Pancreas (tissue), 10 donors: ENCODE data around the gene TMEM81. TPM values are rescaled to one million over a fixed set of nuclear protein-coding genes. Genes with fewer than 3 reads are reported as not detected.
A peak's percentile ranks its signal among the peaks of the same experiment; 100 is the strongest.

Experiments
- ATAC-seq, 4 donors: fragments of 200-7000 bp; cut with Tn5 transposase; one replicate each; pipeline versions ENCODE4 v1.8.0 to v1.9.1; 2020; ENCODE audit warnings: mild to moderate bottlenecking in 4 of 4, moderate library complexity in 4 of 4
- DNase-seq, 6 donors: peaks; one replicate each; pipeline ENCODE4 v3.0.0-alpha.2; 2020
- FAIRE-seq: peaks from 2 replicates; lab custom pipeline; 2012; peaks lifted over from hg19 to GRCh38; lab: Jason Lieb, UNC
- H3K27ac ChIP-seq, 4 donors: fragments of 200-600 bp; sonication (generic); 1 replicate in 3 of 4; 2 replicates in 1 of 4; pipeline versions ENCODE4 v1.5.0 to v1.8.0; 2020
- H3K27me3 ChIP-seq, 4 donors: fragments of 200-600 bp; one replicate each; pipeline ENCODE4 v1.8.0; 2021
- H3K36me3 ChIP-seq, 3 donors: fragments of 200-600 bp; sonication (generic) in 1 of 3; one replicate each; pipeline versions ENCODE4 v1.5.0 to v1.8.0; 2020 to 2021
- H3K4me1 ChIP-seq, 3 donors: fragments of 200-600 bp; one replicate each; pipeline ENCODE4 v1.8.0; 2021
- H3K4me3 ChIP-seq, 4 donors: fragments of 200-600 bp; sonication (generic) in 2 of 4; one replicate each; pipeline versions ENCODE4 v1.5.0 to v1.8.0; 2020 to 2021
- H3K9me3 ChIP-seq, 4 donors: fragments of 200-600 bp; one replicate each; pipeline ENCODE4 v1.8.0; 2021
- WGBS, 2 donors: extraction: QIAGEN DNeasy Blood & Tissue Kit; methylation state at CpG; one replicate each; pipeline ENCODE4 v1.1.7; 2013; 5-methylcytosine and 5-hydroxymethylcytosine counted together
- intact Hi-C, 3 donors: fragments of 100-400 bp; cut with DNase I; formaldehyde crosslinking; loops; one replicate each; pipeline versions ENCODE4 v1.11.1 to v1.14.2; 2022
- polyA plus RNA-seq, 2 donors: library from polyadenylated mRNA; stranded (reverse); fragments of 200-250 nt; gene quantifications; one replicate each; pipeline ENCODE4 v1.2.3, GENCODE V29; 2013
- total RNA-seq, 6 donors: library from RNA; stranded (reverse); fragmentation: NEBNext Ultra II Directional in 4 of 6; extraction: Animal tissue kit (Norgen Biotek cat#: 25700) in 4 of 6; gene quantifications; one replicate each; pipeline versions ENCODE4 v1.2.1 to v1.2.4, GENCODE V29; 2021 to 2023
- TF ChIP-seq, protein P1 (sequence below), 4 donors: fragments of 200-600 bp; sonication (generic) in 3 of 4; IDR thresholded peaks; one replicate each; pipeline versions ENCODE4 v1.5.0 to v1.8.0; 2021; ENCODE audit warnings: antibody characterized with exemption in 4 of 4
- donor health status: healthy with polysubstance abuse.
- donor health status: DM: no; HTN: no; CAD: no; lungs with moderate emphysema.
- donor health status: DM: no; HTN: no; CAD: no.
- donor health status: control.
- donor health status: control.
- donor health status: Bipolar disorder and iron deficiency.
- donor health status: DM: yes; HTN: yes; CAD: no.
- donor health status: DM: no; HTN: no; CAD: no.
- donor health status: DM: no; HTN: no; CAD: no.
- donor health status: DM: yes; HTN: yes; CAD: no.

TMEM81 gene
- total and polyA plus RNA-seq, 8 donors, result 0.67 to 2.5 (median 1.2) TPM

- Histone ChIP-seq H3K36me3 (no peaks in the 10 kb centered on the region), H3K27me3 (no peaks in the 10 kb centered on the region)
These were observed 1.8 kb downstream of the TMEM81 start for GRCh38 chr1:205082431-205082830.

DNA sequence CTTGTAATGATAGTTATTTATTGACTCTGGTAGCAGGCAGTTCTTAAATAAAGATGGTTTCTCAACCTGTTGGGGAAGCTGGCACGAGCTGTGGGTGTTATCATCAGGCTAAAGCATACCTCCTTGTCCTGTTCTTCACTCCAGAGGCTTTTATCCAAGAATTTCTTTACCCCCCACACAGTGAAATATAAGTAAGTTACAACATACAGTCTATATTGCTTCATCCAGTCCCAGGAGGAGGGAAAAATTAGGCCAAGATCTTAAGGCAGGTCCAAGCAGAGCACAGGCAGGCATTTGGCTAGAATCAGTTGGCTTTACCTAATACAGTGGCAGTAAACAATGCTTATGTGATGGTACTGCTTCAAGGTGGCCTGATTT lies 6.3 kb downstream of the TMEM81 start:
- TF ChIP-seq, protein P1, sequence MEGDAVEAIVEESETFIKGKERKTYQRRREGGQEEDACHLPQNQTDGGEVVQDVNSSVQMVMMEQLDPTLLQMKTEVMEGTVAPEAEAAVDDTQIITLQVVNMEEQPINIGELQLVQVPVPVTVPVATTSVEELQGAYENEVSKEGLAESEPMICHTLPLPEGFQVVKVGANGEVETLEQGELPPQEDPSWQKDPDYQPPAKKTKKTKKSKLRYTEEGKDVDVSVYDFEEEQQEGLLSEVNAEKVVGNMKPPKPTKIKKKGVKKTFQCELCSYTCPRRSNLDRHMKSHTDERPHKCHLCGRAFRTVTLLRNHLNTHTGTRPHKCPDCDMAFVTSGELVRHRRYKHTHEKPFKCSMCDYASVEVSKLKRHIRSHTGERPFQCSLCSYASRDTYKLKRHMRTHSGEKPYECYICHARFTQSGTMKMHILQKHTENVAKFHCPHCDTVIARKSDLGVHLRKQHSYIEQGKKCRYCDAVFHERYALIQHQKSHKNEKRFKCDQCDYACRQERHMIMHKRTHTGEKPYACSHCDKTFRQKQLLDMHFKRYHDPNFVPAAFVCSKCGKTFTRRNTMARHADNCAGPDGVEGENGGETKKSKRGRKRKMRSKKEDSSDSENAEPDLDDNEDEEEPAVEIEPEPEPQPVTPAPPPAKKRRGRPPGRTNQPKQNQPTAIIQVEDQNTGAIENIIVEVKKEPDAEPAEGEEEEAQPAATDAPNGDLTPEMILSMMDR (IDR thresholded peaks at IDR 0.05), result no peak
- H3K27ac ChIP-seq, result no peak overlapping the region
- 75 to 95% methylated on average over 1 of the region's 1 CpG for WGBS, 2 donors
- H3K4me1 ChIP-seq, result no peaks in the 10 kb centered on the region
- FAIRE-seq (no peak), ATAC-seq (peak in 1 of 4 donors; percentile 12), DNase-seq (no peak)
- intact Hi-C loops, result no loop called here
- no peaks in the 10 kb centered on the region for H3K9me3 ChIP-seq
- no peak overlapping the region for H3K4me3 ChIP-seq
- H3K36me3 ChIP-seq, result no peaks in the 10 kb centered on the region
- H3K27me3 ChIP-seq, result no peaks in the 10 kb centered on the region

More at GRCh38 chr1:205082431-205082830, 1.8 kb downstream of the TMEM81 start:
- no peak for FAIRE-seq
- 85 to 88% methylated on average over 4 of the region's 4 CpGs for WGBS, 2 donors
- no peak for ATAC-seq
- Histone ChIP-seq H3K4me1 (no peaks in the 10 kb centered on the region), H3K27ac (no peak overlapping the region), H3K9me3 (no peaks in the 10 kb centered on the region), H3K4me3 (no peak overlapping the region)
- TF ChIP-seq, protein P1 (IDR thresholded peaks at IDR 0.05), result no peak
- intact Hi-C loops, result no loop called here
- DNase-seq, result no peak

- H3K4me1 ChIP-seq, result no peaks in the 10 kb centered on the region
- H3K27me3 ChIP-seq, result no peaks in the 10 kb centered on the region
- ATAC-seq (no peak), DNase-seq (no peak), FAIRE-seq (no peak)
- H3K27ac ChIP-seq, result no peak overlapping the region
- 89 to 92% methylated on average over 7 of the region's 7 CpGs for WGBS, 2 donors
- TF ChIP-seq, protein P1 (IDR thresholded peaks at IDR 0.05), result no peak
- H3K36me3 ChIP-seq, result no peaks in the 10 kb centered on the region
- H3K9me3 ChIP-seq, result no peaks in the 10 kb centered on the region
- intact Hi-C loops, result no loop called here
- H3K4me3 ChIP-seq, result no peak overlapping the region
These were observed 6.9 kb downstream of the TMEM81 start for GRCh38 chr1:205077158-205077933.

DNA sequence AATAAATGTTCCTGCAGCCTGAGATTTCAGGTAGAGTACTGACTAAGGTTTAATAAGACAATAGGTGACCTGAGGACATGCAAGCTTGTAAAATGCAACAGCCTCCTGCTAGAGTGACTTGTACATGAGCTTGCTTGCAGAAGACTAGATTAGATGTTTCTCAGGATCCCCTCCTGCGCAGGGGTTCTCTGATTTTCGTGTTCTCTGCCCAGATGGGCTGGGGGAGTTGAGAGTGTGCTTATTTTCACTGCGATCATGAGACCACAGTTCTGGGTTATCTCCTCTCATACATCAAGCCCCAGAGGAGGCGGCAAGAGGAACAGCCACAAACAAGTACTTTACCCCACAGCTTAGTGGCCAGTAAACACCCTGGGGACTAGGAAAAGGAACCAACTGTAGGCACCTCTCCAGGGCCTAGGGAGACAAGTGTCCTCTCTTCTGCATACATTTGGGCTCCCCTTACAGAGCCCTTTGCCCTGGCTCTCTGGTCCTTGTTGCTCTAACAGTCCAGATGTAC lies 8.0 kb downstream of the TMEM81 start:
- no peak overlapping the region for H3K27ac ChIP-seq
- ATAC-seq, result no peak
- TF ChIP-seq, protein P1 (IDR thresholded peaks at IDR 0.05), result no peak
- no peaks in the 10 kb centered on the region for H3K4me1 ChIP-seq
- H3K27me3 ChIP-seq, result no peaks in the 10 kb centered on the region
- H3K4me3 ChIP-seq, result no peak overlapping the region
- WGBS, 2 donors, result 71 to 84% methylated on average over 4 of the region's 4 CpGs
- H3K36me3 ChIP-seq, result no peaks in the 10 kb centered on the region
- no peak for FAIRE-seq
- DNase-seq, result no peak
- no peaks in the 10 kb centered on the region for H3K9me3 ChIP-seq
- intact Hi-C loops, result no loop called here

DNA sequence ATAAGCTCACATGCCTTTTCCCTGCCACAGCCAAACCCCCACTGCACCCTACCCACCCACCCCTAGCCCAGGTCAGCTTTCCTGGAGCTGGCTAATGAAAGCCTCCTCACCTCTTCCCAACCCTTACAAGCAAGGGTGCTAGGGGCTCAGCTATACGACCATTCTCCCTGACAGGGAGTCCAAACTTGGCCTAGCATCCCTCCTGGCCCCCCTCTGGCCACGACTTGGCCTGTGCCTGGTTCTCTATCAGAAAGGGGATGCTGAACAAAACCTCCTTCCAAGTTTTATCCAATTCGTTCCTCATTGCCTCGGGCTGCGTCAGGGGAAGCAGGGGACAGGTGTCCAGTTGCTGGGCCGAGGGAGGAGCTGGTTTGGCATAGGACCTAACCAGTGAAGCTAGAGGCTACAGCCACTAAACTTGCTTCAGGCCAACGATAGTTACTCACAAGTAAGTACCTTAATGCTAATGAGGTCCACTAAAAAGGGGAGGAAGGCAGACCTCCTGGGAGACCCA lies 8.6 kb downstream of the TMEM81 start:
- FAIRE-seq (no peak), ATAC-seq (no peak)
- 45 to 47% methylated on average over 7 of the region's 7 CpGs for WGBS, 2 donors

More for the DNA sequence above, 8.6 kb downstream of the TMEM81 start:
- Histone ChIP-seq H3K4me3 (no peak overlapping the region), H3K9me3 (no peaks in the 10 kb centered on the region), H3K36me3 (no peaks in the 10 kb centered on the region), H3K4me1 (no peaks in the 10 kb centered on the region), H3K27ac (no peak overlapping the region), H3K27me3 (no peaks in the 10 kb centered on the region)
- TF ChIP-seq, protein P1 (IDR thresholded peaks at IDR 0.05), result no peak
- no peak for DNase-seq
- intact Hi-C loops, result no loop called here
